ENCODE measurements around the gene DAP. TPM values are rescaled to one million over a fixed set of nuclear protein-coding genes. Genes with fewer than 3 reads are reported as not detected.

Gene DAP
- total and polyA plus RNA-seq, 2 donors from 2014 or later: 123 to 133 TPM

DNA sequence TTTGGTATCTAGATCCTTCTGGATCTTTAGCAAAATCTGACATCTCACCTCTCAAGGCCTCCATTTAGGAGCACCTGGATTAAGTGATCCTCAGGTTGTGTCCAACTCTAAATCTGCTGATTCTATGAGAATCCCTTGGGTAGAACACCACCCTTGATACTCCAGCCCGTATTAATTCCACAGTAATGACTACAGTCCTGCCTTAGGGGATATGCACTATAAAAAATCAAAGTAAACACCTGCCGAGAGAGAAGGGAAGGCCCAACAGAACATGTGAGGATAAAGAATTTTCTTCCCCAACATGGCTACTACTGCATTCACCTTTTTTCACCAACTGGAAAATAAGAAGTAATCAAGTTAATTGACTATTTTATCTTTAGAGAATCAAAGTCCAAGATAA lies 27.6 kb downstream of the DAP start:
- no peak overlapping the region for H3K9ac ChIP-seq (ENCODE audit: low read length in 3 of 3)
- no peaks in the 10 kb centered on the region for H3K27me3 ChIP-seq (ENCODE audit: control insufficient read depth, insufficient read depth, low read length)
- TF ChIP-seq, protein P1, sequence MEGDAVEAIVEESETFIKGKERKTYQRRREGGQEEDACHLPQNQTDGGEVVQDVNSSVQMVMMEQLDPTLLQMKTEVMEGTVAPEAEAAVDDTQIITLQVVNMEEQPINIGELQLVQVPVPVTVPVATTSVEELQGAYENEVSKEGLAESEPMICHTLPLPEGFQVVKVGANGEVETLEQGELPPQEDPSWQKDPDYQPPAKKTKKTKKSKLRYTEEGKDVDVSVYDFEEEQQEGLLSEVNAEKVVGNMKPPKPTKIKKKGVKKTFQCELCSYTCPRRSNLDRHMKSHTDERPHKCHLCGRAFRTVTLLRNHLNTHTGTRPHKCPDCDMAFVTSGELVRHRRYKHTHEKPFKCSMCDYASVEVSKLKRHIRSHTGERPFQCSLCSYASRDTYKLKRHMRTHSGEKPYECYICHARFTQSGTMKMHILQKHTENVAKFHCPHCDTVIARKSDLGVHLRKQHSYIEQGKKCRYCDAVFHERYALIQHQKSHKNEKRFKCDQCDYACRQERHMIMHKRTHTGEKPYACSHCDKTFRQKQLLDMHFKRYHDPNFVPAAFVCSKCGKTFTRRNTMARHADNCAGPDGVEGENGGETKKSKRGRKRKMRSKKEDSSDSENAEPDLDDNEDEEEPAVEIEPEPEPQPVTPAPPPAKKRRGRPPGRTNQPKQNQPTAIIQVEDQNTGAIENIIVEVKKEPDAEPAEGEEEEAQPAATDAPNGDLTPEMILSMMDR (IDR thresholded peaks at IDR 0.05; ENCODE audit: borderline replicate concordance, extremely low read depth, insufficient read depth): no peak
- intact Hi-C loops (cut with DNase I): no loop called here
- H3K36me3 ChIP-seq (ENCODE audit: control insufficient read depth in 2 of 3, insufficient read depth in 3 of 3, low read length in 3 of 3): peaks cover 0 to 3% (median 0%) of the 10 kb centered on the region in 3 donors
- H3K4me3 ChIP-seq (ENCODE audit: low read length in 3 of 3): no peak overlapping the region
- H3K27ac ChIP-seq (ENCODE audit: low read depth in 2 of 2, low read length in 2 of 2): no peak overlapping the region
- H3K9me3 ChIP-seq (ENCODE audit: control insufficient read depth in 2 of 3, insufficient read depth in 1 of 3, low read length in 3 of 3): no peaks in the 10 kb centered on the region
- H3K4me1 ChIP-seq (ENCODE audit: control insufficient read depth in 2 of 3, insufficient read depth in 2 of 3, low read depth in 1 of 3, low read length in 3 of 3): peaks cover 0 to 20% (median 5%) of the 10 kb centered on the region in 3 donors
- FAIRE-seq (no peak), DNase-seq (no peak)

DNA sequence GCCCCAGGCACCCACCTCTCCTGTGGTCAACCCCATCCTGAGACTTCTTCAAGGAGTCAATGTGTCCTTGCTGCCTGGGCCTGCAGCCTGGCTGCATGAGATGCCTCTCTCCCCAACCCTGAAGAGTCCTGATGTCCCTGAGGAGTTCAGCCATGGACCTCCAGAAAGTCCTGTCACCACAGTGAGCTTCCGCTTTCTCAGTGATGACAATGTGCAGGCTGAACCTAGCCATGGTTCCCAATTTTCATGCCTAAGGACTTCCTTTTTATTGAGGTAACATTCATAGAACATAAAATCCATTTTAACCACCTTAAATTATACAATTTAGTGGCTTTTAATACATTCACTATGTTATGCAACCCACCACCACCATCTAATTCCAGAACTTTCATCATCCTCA lies 29.1 kb downstream of the DAP start:
- Histone ChIP-seq H3K36me3 (ENCODE audit: control insufficient read depth in 2 of 3, insufficient read depth in 3 of 3, low read length in 3 of 3) (peaks cover 0 to 3% (median 0%) of the 10 kb centered on the region in 3 donors), H3K27me3 (ENCODE audit: control insufficient read depth, insufficient read depth, low read length) (no peaks in the 10 kb centered on the region), H3K4me1 (ENCODE audit: control insufficient read depth in 2 of 3, insufficient read depth in 2 of 3, low read depth in 1 of 3, low read length in 3 of 3) (peaks cover 0 to 22% (median 5%) of the 10 kb centered on the region in 3 donors), H3K9ac (ENCODE audit: low read length in 3 of 3) (no peak overlapping the region), H3K27ac (ENCODE audit: low read depth in 2 of 2, low read length in 2 of 2) (no peak overlapping the region), H3K9me3 (ENCODE audit: control insufficient read depth in 2 of 3, insufficient read depth in 1 of 3, low read length in 3 of 3) (no peaks in the 10 kb centered on the region), H3K4me3 (ENCODE audit: low read length in 3 of 3) (no peak overlapping the region)
- FAIRE-seq: no peak
- intact Hi-C loops (cut with DNase I): no loop called here
- TF ChIP-seq, protein P1 (IDR thresholded peaks at IDR 0.05; ENCODE audit: borderline replicate concordance, extremely low read depth, insufficient read depth): no peak
- no peak for DNase-seq

DNA sequence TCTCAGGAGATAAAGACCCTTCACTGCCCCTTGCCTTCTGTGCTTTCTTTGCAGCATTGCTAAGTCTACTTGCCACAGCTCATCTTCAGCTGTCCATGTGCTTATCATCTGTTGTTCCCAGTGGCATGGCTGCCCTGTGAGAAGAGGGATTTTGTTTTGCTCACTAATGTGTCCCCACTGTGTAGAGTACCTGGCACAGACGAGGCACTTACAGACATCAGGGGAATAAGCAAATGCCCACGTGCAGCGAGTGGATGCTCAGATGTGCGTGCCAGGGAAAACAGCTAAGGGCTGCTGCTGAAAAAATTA lies 31.0 kb downstream of the DAP start:
- H3K27ac ChIP-seq (ENCODE audit: low read depth in 2 of 2, low read length in 2 of 2): no peak overlapping the region
- H3K4me3 ChIP-seq (ENCODE audit: low read length in 3 of 3): no peak overlapping the region
- H3K27me3 ChIP-seq (ENCODE audit: control insufficient read depth, insufficient read depth, low read length): no peaks in the 10 kb centered on the region
- FAIRE-seq (no peak), DNase-seq (no peak)
- no peaks in the 10 kb centered on the region for H3K9me3 ChIP-seq (ENCODE audit: control insufficient read depth in 2 of 3, insufficient read depth in 1 of 3, low read length in 3 of 3)
- intact Hi-C loops (cut with DNase I): no loop called here
- H3K9ac ChIP-seq (ENCODE audit: low read length in 3 of 3): no peak overlapping the region
- peaks cover 0 to 10% (median 5%) of the 10 kb centered on the region in 3 donors for H3K4me1 ChIP-seq (ENCODE audit: control insufficient read depth in 2 of 3, insufficient read depth in 2 of 3, low read depth in 1 of 3, low read length in 3 of 3)
- TF ChIP-seq, protein P1 (IDR thresholded peaks at IDR 0.05; ENCODE audit: borderline replicate concordance, extremely low read depth, insufficient read depth): no peak
- peaks cover 0 to 3% (median 0%) of the 10 kb centered on the region in 3 donors for H3K36me3 ChIP-seq (ENCODE audit: control insufficient read depth in 2 of 3, insufficient read depth in 3 of 3, low read length in 3 of 3)
